ENCODE data around the gene PCDHB10. TPM values are rescaled to one million over a fixed set of nuclear protein-coding genes. Genes with fewer than 3 reads are reported as not detected.
A peak's percentile ranks its signal among the peaks of the same experiment; 100 is the strongest.
"Not testable (repeated sequence)": the region's sequence is repeated elsewhere in the genome, so short reads cannot be mapped to it uniquely, and the experiment has no call there.

PCDHB10 gene
- total RNA-seq, 3 donors from 2014 or later = 3.8 to 4.8 (median 4.6) TPM

GRCh38 chr5:141213656-141214339 is 21.6 kb downstream of the PCDHB10 start, which contains the start of gene PCDHB13:
TSS of gene PCDHB13 (plus strand) at chr5:141213919. CDS start at chr5:141214124, 205 bp downstream.
- peak within 1 kb of the TSS in 1 of 3 donors; percentile 19 for H3K4me3 ChIP-seq
- intact Hi-C loops (cut with DNase I; ENCODE audit: low total_unique reads); H3K27ac ChIP-seq; DNase-seq (ENCODE audit: low spot score in 2 of 2); H3K4me1 ChIP-seq; H3K36me3 ChIP-seq; H3K27me3 ChIP-seq: not testable (repeated sequence)
- H3K9me3 ChIP-seq = peaks cover 66 to 93% of the 10 kb centered on the region in 2 donors
- TF ChIP-seq, protein P1, sequence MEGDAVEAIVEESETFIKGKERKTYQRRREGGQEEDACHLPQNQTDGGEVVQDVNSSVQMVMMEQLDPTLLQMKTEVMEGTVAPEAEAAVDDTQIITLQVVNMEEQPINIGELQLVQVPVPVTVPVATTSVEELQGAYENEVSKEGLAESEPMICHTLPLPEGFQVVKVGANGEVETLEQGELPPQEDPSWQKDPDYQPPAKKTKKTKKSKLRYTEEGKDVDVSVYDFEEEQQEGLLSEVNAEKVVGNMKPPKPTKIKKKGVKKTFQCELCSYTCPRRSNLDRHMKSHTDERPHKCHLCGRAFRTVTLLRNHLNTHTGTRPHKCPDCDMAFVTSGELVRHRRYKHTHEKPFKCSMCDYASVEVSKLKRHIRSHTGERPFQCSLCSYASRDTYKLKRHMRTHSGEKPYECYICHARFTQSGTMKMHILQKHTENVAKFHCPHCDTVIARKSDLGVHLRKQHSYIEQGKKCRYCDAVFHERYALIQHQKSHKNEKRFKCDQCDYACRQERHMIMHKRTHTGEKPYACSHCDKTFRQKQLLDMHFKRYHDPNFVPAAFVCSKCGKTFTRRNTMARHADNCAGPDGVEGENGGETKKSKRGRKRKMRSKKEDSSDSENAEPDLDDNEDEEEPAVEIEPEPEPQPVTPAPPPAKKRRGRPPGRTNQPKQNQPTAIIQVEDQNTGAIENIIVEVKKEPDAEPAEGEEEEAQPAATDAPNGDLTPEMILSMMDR (IDR thresholded peaks at IDR 0.05) = peak in 2 of 3 donors; percentile 21 to 29

DNA sequence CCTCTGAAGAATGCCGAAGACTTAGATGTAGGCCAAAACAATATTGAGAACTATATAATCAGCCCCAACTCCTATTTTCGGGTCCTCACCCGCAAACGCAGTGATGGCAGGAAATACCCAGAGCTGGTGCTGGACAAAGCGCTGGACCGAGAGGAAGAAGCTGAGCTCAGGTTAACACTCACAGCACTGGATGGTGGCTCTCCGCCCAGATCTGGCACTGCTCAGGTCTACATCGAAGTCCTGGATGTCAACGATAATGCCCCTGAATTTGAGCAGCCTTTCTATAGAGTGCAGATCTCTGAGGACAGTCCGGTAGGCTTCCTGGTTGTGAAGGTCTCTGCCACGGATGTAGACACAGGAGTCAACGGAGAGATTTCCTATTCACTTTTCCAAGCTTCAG is 22.4 kb downstream of the PCDHB10 start:
- H3K27me3 ChIP-seq; H3K4me1 ChIP-seq; H3K36me3 ChIP-seq; H3K27ac ChIP-seq; DNase-seq (ENCODE audit: low spot score in 2 of 2); intact Hi-C loops (cut with DNase I; ENCODE audit: low total_unique reads): not testable (repeated sequence)
- Histone ChIP-seq H3K9me3 (peaks cover 66 to 93% of the 10 kb centered on the region in 2 donors), H3K4me3 (peak overlapping the region in 1 of 3 donors; percentile 11)

- peaks cover 61 to 93% of the 10 kb centered on the region in 2 donors for H3K9me3 ChIP-seq
- H3K4me1 ChIP-seq; H3K27me3 ChIP-seq; H3K36me3 ChIP-seq; H3K27ac ChIP-seq; DNase-seq (ENCODE audit: low spot score in 2 of 2); H3K4me3 ChIP-seq; intact Hi-C loops (cut with DNase I; ENCODE audit: low total_unique reads): not testable (repeated sequence)
These were observed 23.4 kb downstream of the PCDHB10 start for GRCh38 chr5:141215504-141215903.

DNA sequence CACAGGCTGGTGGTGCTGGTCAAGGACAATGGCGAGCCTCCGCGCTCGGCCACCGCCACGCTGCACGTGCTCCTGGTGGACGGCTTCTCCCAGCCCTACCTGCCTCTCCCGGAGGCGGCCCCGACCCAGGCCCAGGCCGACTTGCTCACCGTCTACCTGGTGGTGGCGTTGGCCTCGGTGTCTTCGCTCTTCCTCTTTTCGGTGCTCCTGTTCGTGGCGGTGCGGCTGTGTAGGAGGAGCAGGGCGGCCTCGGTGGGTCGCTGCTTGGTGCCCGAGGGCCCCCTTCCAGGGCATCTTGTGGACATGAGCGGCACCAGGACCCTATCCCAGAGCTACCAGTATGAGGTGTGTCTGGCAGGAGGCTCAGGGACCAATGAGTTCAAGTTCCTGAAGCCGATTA is 23.9 kb downstream of the PCDHB10 start:
- peaks cover 61 to 94% of the 10 kb centered on the region in 2 donors for H3K9me3 ChIP-seq
- H3K27ac ChIP-seq; H3K27me3 ChIP-seq; intact Hi-C loops (cut with DNase I; ENCODE audit: low total_unique reads); DNase-seq (ENCODE audit: low spot score in 2 of 2); H3K4me3 ChIP-seq; H3K4me1 ChIP-seq; H3K36me3 ChIP-seq: not testable (repeated sequence)

GRCh38 chr5:141223112-141223783 is 31.1 kb downstream of the PCDHB10 start, which contains the start of gene PCDHB14:
TSS of gene PCDHB14 (plus strand) at chr5:141223343. CDS start at chr5:141223506, 163 bp downstream.
- Histone ChIP-seq H3K27me3 (no peaks in the 10 kb centered on the region), H3K27ac (no peak within 1 kb of the TSS), H3K4me1 (no peaks in the 10 kb centered on the region), H3K9me3 (peaks cover 68 to 98% of the 10 kb centered on the region in 2 donors), H3K36me3 (no peaks in the 10 kb centered on the region), H3K4me3 (peak within 1 kb of the TSS in 2 of 3 donors; percentile 34 to 53)
- TF ChIP-seq POLR2A (IDR thresholded peaks at IDR 0.05) = no peak
- TF ChIP-seq, protein P1 (IDR thresholded peaks at IDR 0.05) = no peak
- no peak for DNase-seq (ENCODE audit: low spot score in 2 of 2)
- intact Hi-C loops (cut with DNase I; ENCODE audit: low total_unique reads) = no loop called here

DNA sequence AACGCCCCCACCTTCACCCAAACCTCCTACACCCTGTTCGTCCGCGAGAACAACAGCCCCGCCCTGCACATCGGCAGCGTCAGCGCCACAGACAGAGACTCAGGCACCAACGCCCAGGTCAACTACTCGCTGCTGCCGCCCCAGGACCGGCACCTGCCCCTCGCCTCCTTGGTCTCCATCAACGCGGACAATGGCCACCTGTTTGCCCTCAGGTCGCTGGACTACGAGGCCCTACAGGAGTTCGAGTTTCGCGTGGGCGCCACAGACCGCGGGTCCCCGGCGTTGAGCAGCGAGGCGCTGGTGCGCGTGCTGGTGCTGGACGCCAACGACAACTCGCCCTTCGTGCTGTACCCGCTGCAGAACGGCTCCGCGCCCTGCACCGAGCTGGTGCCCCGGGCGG is 32.7 kb downstream of the PCDHB10 start:
- H3K27ac ChIP-seq; H3K27me3 ChIP-seq; intact Hi-C loops (cut with DNase I; ENCODE audit: low total_unique reads); H3K4me1 ChIP-seq; H3K36me3 ChIP-seq; DNase-seq (ENCODE audit: low spot score in 2 of 2): not testable (repeated sequence)
- peaks cover 54 to 91% of the 10 kb centered on the region in 2 donors for H3K9me3 ChIP-seq
- H3K4me3 ChIP-seq = peak overlapping the region in 1 of 3 donors; percentile 16

GRCh38 chr5:141225421-141225820 is 33.3 kb downstream of the PCDHB10 start:
- intact Hi-C loops (cut with DNase I; ENCODE audit: low total_unique reads); H3K4me1 ChIP-seq; DNase-seq (ENCODE audit: low spot score in 2 of 2); H3K4me3 ChIP-seq; H3K27me3 ChIP-seq; H3K27ac ChIP-seq; H3K36me3 ChIP-seq: not testable (repeated sequence)
- peaks cover 53 to 89% of the 10 kb centered on the region in 2 donors for H3K9me3 ChIP-seq

Data from breast epithelium (tissue), 4 donors.